Measurements from ENCODE around the gene SLC44A1.

The SLC44A1 gene

GRCh38 chr9:105455836-105456475 is 211.5 kb downstream of the SLC44A1 start:
- no peak for DNase-seq (ENCODE audit: low read depth in 2 of 3, low spot score in 1 of 3)

GRCh38 chr9:105457560-105458294 is 213.3 kb downstream of the SLC44A1 start:
- DNase-seq (ENCODE audit: low read depth in 2 of 3, low spot score in 1 of 3): no peak

- DNase-seq (ENCODE audit: low read depth in 2 of 3, low spot score in 1 of 3): no peak
Observed at GRCh38 chr9:105458404-105458803, 214.0 kb downstream of the SLC44A1 start.

- no peak for DNase-seq (ENCODE audit: low read depth in 2 of 3, low spot score in 1 of 3)
Observed at GRCh38 chr9:105459336-105459735, 214.9 kb downstream of the SLC44A1 start.

- no peak for DNase-seq (ENCODE audit: low read depth in 2 of 3, low spot score in 1 of 3)
Observed at GRCh38 chr9:105466898-105467455, 222.5 kb downstream of the SLC44A1 start.

- DNase-seq (ENCODE audit: low read depth in 2 of 3, low spot score in 1 of 3): no peak
Observed at GRCh38 chr9:105468875-105469274, 224.4 kb downstream of the SLC44A1 start.

- DNase-seq (ENCODE audit: low read depth in 2 of 3, low spot score in 1 of 3): no peak
Observed at GRCh38 chr9:105473221-105473620, 228.8 kb downstream of the SLC44A1 start.

- DNase-seq (ENCODE audit: low read depth in 2 of 3, low spot score in 1 of 3): no peak
Observed at GRCh38 chr9:105475302-105475701, 230.9 kb downstream of the SLC44A1 start.

- DNase-seq (ENCODE audit: low read depth in 2 of 3, low spot score in 1 of 3): no peak
Observed at GRCh38 chr9:105479846-105480245, 235.4 kb downstream of the SLC44A1 start.

- no peak for DNase-seq (ENCODE audit: low read depth in 2 of 3, low spot score in 1 of 3)
Observed at GRCh38 chr9:105483618-105484017, 239.2 kb downstream of the SLC44A1 start.

- DNase-seq (ENCODE audit: low read depth in 2 of 3, low spot score in 1 of 3): no peak
Observed at GRCh38 chr9:105484226-105484625, 239.8 kb downstream of the SLC44A1 start.

GRCh38 chr9:105485131-105485530 is 240.7 kb downstream of the SLC44A1 start:
- no peak for DNase-seq (ENCODE audit: low read depth in 2 of 3, low spot score in 1 of 3)
